ENCODE data around the gene BPIFB6. TPM values are rescaled to one million over a fixed set of nuclear protein-coding genes. Genes with fewer than 3 reads are reported as not detected.

The BPIFB6 gene
- total RNA-seq, 2 experiments from 2014 or later = not detected

GRCh38 chr20:33024609-33025317 is 6.7 kb upstream of the BPIFB6 start:
- no peak overlapping the region for H3K4me3 Mint-ChIP-seq
- no peaks in the 10 kb centered on the region for H3K36me3 Mint-ChIP-seq
- DNase-seq = no peak
- H3K4me1 Mint-ChIP-seq = no peaks in the 10 kb centered on the region
- no peak for ATAC-seq
- no peak overlapping the region for H3K27ac Mint-ChIP-seq
- H3K27me3 Mint-ChIP-seq = no peaks in the 10 kb centered on the region
- CTCF ChIA-PET = interaction anchor here (1.2 kb wide), 1 partner anchor 20 kb away, joined by 5 read pairs; the partner anchor contains the start of gene SUN5
- no peaks in the 10 kb centered on the region for H3K9me3 Mint-ChIP-seq (ENCODE audit: low read depth)

- Mint-ChIP-seq H3K9me3 (ENCODE audit: low read depth) (no peaks in the 10 kb centered on the region), H3K27me3 (no peaks in the 10 kb centered on the region), H3K36me3 (no peaks in the 10 kb centered on the region), H3K27ac (no peak overlapping the region), H3K4me1 (no peaks in the 10 kb centered on the region), H3K4me3 (no peak overlapping the region)
- no peak for ATAC-seq
- CTCF ChIA-PET = interaction anchor here (1.0 kb wide), 1 partner anchor 21 kb away, joined by 3 read pairs; the partner anchor contains the start of gene SUN5
- DNase-seq = no peak
Measured at GRCh38 chr20:33025318-33025876, 6.1 kb upstream of the BPIFB6 start.

- Mint-ChIP-seq H3K4me3 (no peak overlapping the region), H3K4me1 (no peaks in the 10 kb centered on the region), H3K36me3 (no peaks in the 10 kb centered on the region), H3K27ac (no peak overlapping the region), H3K27me3 (no peaks in the 10 kb centered on the region), H3K9me3 (ENCODE audit: low read depth) (no peaks in the 10 kb centered on the region)
- DNase-seq (no peak), ATAC-seq (no peak)
- CTCF ChIA-PET = interaction anchor here (1.0 kb wide), 1 partner anchor 22 kb away, joined by 3 read pairs; the partner anchor contains the start of gene SUN5
Measured at GRCh38 chr20:33026072-33026778, 5.2 kb upstream of the BPIFB6 start.

- Mint-ChIP-seq H3K27ac (no peak overlapping the region), H3K27me3 (no peaks in the 10 kb centered on the region), H3K4me3 (no peak overlapping the region), H3K36me3 (no peaks in the 10 kb centered on the region), H3K9me3 (ENCODE audit: low read depth) (no peaks in the 10 kb centered on the region), H3K4me1 (no peaks in the 10 kb centered on the region)
- DNase-seq = no peak
- ATAC-seq = no peak
- CTCF ChIA-PET = no interaction called here
Measured at GRCh38 chr20:33026779-33027759, 4.4 kb upstream of the BPIFB6 start.

- DNase-seq (no peak), ATAC-seq (no peak)
- Mint-ChIP-seq H3K27me3 (no peaks in the 10 kb centered on the region), H3K4me1 (no peaks in the 10 kb centered on the region), H3K4me3 (no peak overlapping the region), H3K9me3 (ENCODE audit: low read depth) (no peaks in the 10 kb centered on the region), H3K27ac (no peak overlapping the region), H3K36me3 (no peaks in the 10 kb centered on the region)
- CTCF ChIA-PET = no interaction called here
Measured at GRCh38 chr20:33027769-33028751, 3.4 kb upstream of the BPIFB6 start.

GRCh38 chr20:33028875-33029274 is 2.6 kb upstream of the BPIFB6 start:
- no peak overlapping the region for H3K4me3 Mint-ChIP-seq
- DNase-seq (no peak), ATAC-seq (no peak)
- no peaks in the 10 kb centered on the region for H3K36me3 Mint-ChIP-seq
- no peaks in the 10 kb centered on the region for H3K9me3 Mint-ChIP-seq (ENCODE audit: low read depth)
- no peaks in the 10 kb centered on the region for H3K27me3 Mint-ChIP-seq
- no peaks in the 10 kb centered on the region for H3K4me1 Mint-ChIP-seq
- CTCF ChIA-PET = no interaction called here
- no peak overlapping the region for H3K27ac Mint-ChIP-seq

- no peak overlapping the region for H3K4me3 Mint-ChIP-seq
- H3K36me3 Mint-ChIP-seq = no peaks in the 10 kb centered on the region
- H3K27me3 Mint-ChIP-seq = no peaks in the 10 kb centered on the region
- DNase-seq = no peak
- ATAC-seq = no peak
- CTCF ChIA-PET = no interaction called here
- no peaks in the 10 kb centered on the region for H3K9me3 Mint-ChIP-seq (ENCODE audit: low read depth)
- no peaks in the 10 kb centered on the region for H3K4me1 Mint-ChIP-seq
- H3K27ac Mint-ChIP-seq = no peak overlapping the region
Measured at GRCh38 chr20:33030076-33030475, 1.4 kb upstream of the BPIFB6 start.

- Mint-ChIP-seq H3K9me3 (ENCODE audit: low read depth) (no peaks in the 10 kb centered on the region), H3K27me3 (no peaks in the 10 kb centered on the region), H3K4me1 (no peaks in the 10 kb centered on the region), H3K36me3 (no peaks in the 10 kb centered on the region), H3K4me3 (no peak overlapping the region), H3K27ac (no peak overlapping the region)
- no peak for ATAC-seq
- CTCF ChIA-PET = no interaction called here
- DNase-seq = no peak
Measured at GRCh38 chr20:33030569-33030968, 879 bp upstream of the BPIFB6 start.

GRCh38 chr20:33032555-33032954 is 1.1 kb downstream of the BPIFB6 start:
- Mint-ChIP-seq H3K4me1 (no peaks in the 10 kb centered on the region), H3K36me3 (no peaks in the 10 kb centered on the region), H3K27ac (no peak overlapping the region), H3K4me3 (no peak overlapping the region), H3K27me3 (no peaks in the 10 kb centered on the region), H3K9me3 (ENCODE audit: low read depth) (no peaks in the 10 kb centered on the region)
- CTCF ChIA-PET = interaction anchor here (1.5 kb wide), 1 partner anchor 87 kb away, joined by 4 read pairs; no protein-coding TSS in a partner anchor
- ATAC-seq (no peak), DNase-seq (no peak)

- H3K36me3 Mint-ChIP-seq = no peaks in the 10 kb centered on the region
- H3K4me3 Mint-ChIP-seq = no peak overlapping the region
- DNase-seq (no peak), ATAC-seq (no peak)
- CTCF ChIA-PET = no interaction called here
- H3K4me1 Mint-ChIP-seq = no peaks in the 10 kb centered on the region
- no peak overlapping the region for H3K27ac Mint-ChIP-seq
- H3K9me3 Mint-ChIP-seq (ENCODE audit: low read depth) = no peaks in the 10 kb centered on the region
- H3K27me3 Mint-ChIP-seq = no peaks in the 10 kb centered on the region
Measured at GRCh38 chr20:33033381-33033780, 1.9 kb downstream of the BPIFB6 start.

GRCh38 chr20:33034115-33034514 is 2.7 kb downstream of the BPIFB6 start:
- DNase-seq = no peak
- no peaks in the 10 kb centered on the region for H3K9me3 Mint-ChIP-seq (ENCODE audit: low read depth)
- no peaks in the 10 kb centered on the region for H3K4me1 Mint-ChIP-seq
- no peaks in the 10 kb centered on the region for H3K27me3 Mint-ChIP-seq
- no peak overlapping the region for H3K27ac Mint-ChIP-seq
- no peaks in the 10 kb centered on the region for H3K36me3 Mint-ChIP-seq
- no peak overlapping the region for H3K4me3 Mint-ChIP-seq
- CTCF ChIA-PET = no interaction called here
- ATAC-seq = no peak

- CTCF ChIA-PET = no interaction called here
- Mint-ChIP-seq H3K36me3 (no peaks in the 10 kb centered on the region), H3K27me3 (no peaks in the 10 kb centered on the region), H3K4me3 (no peak overlapping the region), H3K27ac (no peak overlapping the region), H3K9me3 (ENCODE audit: low read depth) (no peaks in the 10 kb centered on the region), H3K4me1 (no peaks in the 10 kb centered on the region)
- DNase-seq = no peak
- no peak for ATAC-seq
Measured at GRCh38 chr20:33034901-33035492, 3.5 kb downstream of the BPIFB6 start.

Measured in activated CD8-positive, alpha-beta memory T cell treated with anti-CD3 and anti-CD28 coated beads, Interleukin-2, amount 10 ng/mL, durations not matched to agents 7 days and 5 days (primary cell).